Sigmoid colon (tissue), 3 donors: ENCODE measurements around the gene KRT74.

Experiments used
- CTCF ChIP-seq, 4 experiments: fragments of 450-650 bp in 3 of 4; fragments of 200-600 bp in 1 of 4; IDR thresholded peaks; one replicate each; pipeline ENCODE4 v1.5.1; 2016 to 2019; ENCODE audit warnings: antibody characterized with exemption in 4 of 4, mild to moderate bottlenecking in 3 of 4, moderate library complexity in 2 of 4
- POLR2A ChIP-seq, 2 donors: fragments of 450-650 bp; IDR thresholded peaks; one replicate each; pipeline ENCODE4 v1.6.1; 2016; ENCODE audit warnings: antibody characterized with exemption in 2 of 2, mild to moderate bottlenecking in 2 of 2, moderate library complexity in 2 of 2

GRCh38 chr12:52517888-52518287 is 55.8 kb downstream of the KRT74 start:
- no peak for TF ChIP-seq CTCF (IDR thresholded peaks at IDR 0.05)
- TF ChIP-seq POLR2A (IDR thresholded peaks at IDR 0.05), result no peak
